HG03159 (cell line): ENCODE measurements around the gene REL.
A peak's percentile ranks its signal among the peaks of the same experiment; 100 is the strongest.
"Not testable (repeated sequence)": the region's sequence is repeated elsewhere in the genome, so short reads cannot be mapped to it uniquely, and the experiment has no call there.

Experiments used
- ATAC-seq: cut with Tn5 transposase; IDR thresholded peaks from one replicate; pipeline ENCODE4 v1.9.1; 2021; ENCODE audit warnings: mild to moderate bottlenecking, moderate library complexity; ENCODE audit not compliant: unreplicated experiment

The REL gene

GRCh38 chr2:60881047-60881932, at the start of gene REL:
Gene REL, plus strand, starts transcription at chr2:60881574. Its CDS starts 267 bp downstream, at chr2:60881841.
- peak; percentile 79 for ATAC-seq

GRCh38 chr2:60831921-60832320, 49.5 kb upstream of the REL start:
- no peak for ATAC-seq

- ATAC-seq: no peak
These were observed 48.8 kb upstream of the REL start for GRCh38 chr2:60832621-60833020.

GRCh38 chr2:60834270-60834717, 47.1 kb upstream of the REL start:
- no peak for ATAC-seq

GRCh38 chr2:60836491-60836890, 44.9 kb upstream of the REL start:
- no peak for ATAC-seq

- no peak for ATAC-seq
These were observed 44.3 kb upstream of the REL start for GRCh38 chr2:60837123-60837522.

- no peak for ATAC-seq
These were observed 42.9 kb upstream of the REL start for GRCh38 chr2:60838481-60838880.

- ATAC-seq: peak; percentile 53
These were observed 42.1 kb upstream of the REL start for GRCh38 chr2:60839126-60839813.

- ATAC-seq: peak; percentile 55
These were observed 40.5 kb upstream of the REL start for GRCh38 chr2:60840880-60841279.

- no peak for ATAC-seq
These were observed 38.4 kb upstream of the REL start for GRCh38 chr2:60843006-60843405.

GRCh38 chr2:60844105-60844504, 37.3 kb upstream of the REL start:
- no peak for ATAC-seq

- ATAC-seq: no peak
These were observed 33.5 kb upstream of the REL start for GRCh38 chr2:60847854-60848253.

- ATAC-seq: no peak
These were observed 32.2 kb upstream of the REL start for GRCh38 chr2:60849187-60849586.

- no peak for ATAC-seq
These were observed 29.0 kb upstream of the REL start for GRCh38 chr2:60852282-60852860.

GRCh38 chr2:60853531-60853930, 27.8 kb upstream of the REL start:
- no peak for ATAC-seq

- ATAC-seq: no peak
These were observed 25.2 kb upstream of the REL start for GRCh38 chr2:60855989-60856669.

GRCh38 chr2:60857056-60857455, 24.3 kb upstream of the REL start:
- no peak for ATAC-seq

GRCh38 chr2:60858897-60859311, 22.5 kb upstream of the REL start:
- ATAC-seq: no peak

- no peak for ATAC-seq
These were observed 19.6 kb upstream of the REL start for GRCh38 chr2:60861736-60862135.

- ATAC-seq: no peak
These were observed 18.7 kb upstream of the REL start for GRCh38 chr2:60862642-60863041.

- not testable (repeated sequence) for ATAC-seq
These were observed 16.0 kb upstream of the REL start for GRCh38 chr2:60865361-60865760.
